Heart left ventricle (tissue), 13 donors: ENCODE results near the gene MDM4.

Experiments
- CTCF ChIP-seq, 12 donors: fragments of 200-600 bp; sonication (generic) in 4 of 12; IDR thresholded peaks; one replicate each; pipeline versions ENCODE4 v1.5.0 to v1.8.0; 2018 to 2022; ENCODE audit warnings: antibody characterized with exemption in 12 of 12, mild to moderate bottlenecking in 5 of 12
- POLR2A ChIP-seq, 2 donors: fragments of 450-650 bp; IDR thresholded peaks; one replicate each; pipeline ENCODE4 v1.6.1; 2017; ENCODE audit warnings: antibody characterized with exemption in 2 of 2, mild to moderate bottlenecking in 2 of 2, moderate library complexity in 2 of 2
- donor health status: ischemic (EF 13 %, LVEDD 7.1; RV severe dilation, severe dysfunction).
- donor health status: DM: no; HTN: yes; CAD: no.
- donor health status: DM: no; HTN: no; CAD: no.
- donor health status: ischemic (EF 25% LVEDD 6.9; RV normal size, moderate dysfunction).
- donor health status: ischemic (EF 25% LVEDD 5.7; RV mildly dilated, moderate dysfunction).
- donor health status: ischemic (EF 35%, LVEDD 5.7; RV mildly dilated, moderate dysfunction).
- donor health status: nonischemic (EF 11% LVEDD 7.7; RV severe dilation, severe dysfunction).
- donor health status: DM: yes; HTN: yes; CAD: no.
- donor health status: PGD.
- donor health status: ischemic (EF 29% LVEDD 5.4; RV normal size, mild dysfunction).
- donor health status: nonischemic (EF 23%, LVEDD 6.1; RV moderate dilation, normal function).

GRCh38 chr1:204592246-204592948 is 76.2 kb downstream of the MDM4 start:
- no peak for TF ChIP-seq CTCF (IDR thresholded peaks at IDR 0.05)
- no peak for TF ChIP-seq POLR2A (IDR thresholded peaks at IDR 0.05)
